HL-60/S4 treated with retinoic acid at 250 ng/mL for 4 days and 3 days (cell line): ENCODE results near the gene DHX9.

Source experiments
- in situ Hi-C: fragments of 300-500 bp; cut with MboI; formaldehyde crosslinking; loops from 2 replicates; pipeline ENCODE4 v1.7.0; 2022; ENCODE audit warnings: low sequenced_read_pairs

The DHX9 gene

GRCh38 chr1:182835806-182836205, 3.3 kb upstream of the DHX9 start:
- in situ Hi-C loops = no loop called here

DNA sequence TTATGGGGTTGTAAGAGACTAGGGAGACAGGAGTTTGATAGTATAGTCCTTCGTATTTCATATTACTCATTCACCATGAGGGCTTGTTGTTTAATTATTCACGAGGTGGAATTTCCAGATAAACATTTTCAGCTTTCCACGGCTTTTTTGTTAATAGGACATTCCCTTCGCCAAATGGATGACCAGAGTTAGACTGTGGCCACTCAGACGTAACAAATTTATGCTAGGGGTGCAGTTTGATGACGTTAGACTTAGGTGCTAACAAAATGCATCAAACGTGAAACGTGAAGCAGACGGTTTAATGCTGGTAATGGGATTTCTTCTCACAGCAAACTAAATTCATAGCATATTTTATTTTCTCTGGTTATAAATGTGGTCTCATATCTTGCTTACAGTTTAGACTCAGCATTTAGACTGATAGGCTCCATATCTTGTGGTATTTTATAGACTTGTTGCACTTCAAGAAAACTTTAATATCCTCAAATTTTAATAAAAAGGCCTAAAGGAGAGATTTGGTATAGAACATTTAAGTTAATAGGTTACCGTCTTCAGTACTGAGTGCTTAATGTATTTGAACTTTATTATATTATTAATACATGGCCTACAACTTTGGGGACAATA, 2.3 kb downstream of the DHX9 start:
- in situ Hi-C loops = no loop called here

GRCh38 chr1:182842265-182842664, 3.1 kb downstream of the DHX9 start:
- in situ Hi-C loops = no loop called here

DNA sequence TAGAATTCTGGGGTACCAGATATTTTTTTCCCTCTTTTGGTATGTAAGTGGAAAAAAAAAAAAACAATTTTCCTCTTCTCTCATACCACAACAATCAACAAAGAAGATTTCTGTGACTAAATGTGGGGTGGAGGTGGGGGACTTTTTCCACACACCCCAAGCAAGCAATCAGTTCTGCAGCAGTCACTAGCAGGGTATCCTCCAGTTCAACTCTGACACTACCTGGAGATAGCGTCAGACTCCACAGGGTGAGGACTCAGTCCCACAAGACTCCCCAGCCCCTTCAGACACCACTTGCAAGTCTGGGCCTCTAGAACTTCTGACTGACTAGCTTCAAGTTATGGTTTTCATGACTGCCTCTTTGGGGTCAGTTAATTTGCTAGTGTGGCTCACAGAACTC, 6.2 kb downstream of the DHX9 start:
- in situ Hi-C loops = no loop called here

- in situ Hi-C loops = no loop called here
Measured at GRCh38 chr1:182845894-182846293, 6.7 kb downstream of the DHX9 start.

- in situ Hi-C loops = no loop called here
Measured at GRCh38 chr1:182847105-182847504, 8.0 kb downstream of the DHX9 start.

DNA sequence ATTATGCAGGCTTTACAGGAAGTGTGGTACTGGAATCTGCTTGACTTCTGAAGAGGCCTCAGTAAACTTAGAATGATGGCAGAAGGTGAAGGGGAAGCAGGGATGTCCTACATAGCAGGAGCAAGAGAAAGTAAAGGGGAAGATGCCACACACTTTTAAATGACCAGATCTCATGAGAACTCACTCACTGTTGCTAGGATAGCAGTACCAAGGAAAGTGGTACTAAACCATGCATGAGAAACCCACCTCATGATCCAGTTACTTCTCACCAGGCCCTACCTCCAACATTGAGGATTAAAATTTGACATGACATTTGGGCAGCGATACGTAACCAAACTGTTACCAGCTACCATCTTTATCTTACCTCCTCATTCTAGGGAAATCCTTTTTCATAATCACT, 9.6 kb downstream of the DHX9 start:
- in situ Hi-C loops = no loop called here

- in situ Hi-C loops = no loop called here
Measured at GRCh38 chr1:182850319-182850718, 11.2 kb downstream of the DHX9 start.

DNA sequence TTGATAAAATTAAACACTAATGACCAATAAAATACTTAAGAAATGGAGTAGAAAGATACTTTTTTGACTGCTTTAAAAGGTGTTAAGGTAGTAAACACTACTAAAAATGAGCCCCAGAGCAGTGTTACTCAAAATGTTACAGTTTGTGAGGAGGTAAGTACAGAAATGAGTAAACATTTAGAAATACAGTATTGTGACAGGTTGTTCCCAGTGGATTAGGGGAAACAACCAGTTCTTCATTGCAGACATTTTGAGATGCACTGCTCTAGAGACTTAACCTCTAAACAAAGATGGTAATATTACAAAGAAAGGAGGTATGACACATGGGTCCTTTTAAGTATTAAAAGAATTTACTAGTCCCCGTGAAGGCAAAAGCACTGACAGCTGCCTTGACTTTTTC, 12.7 kb downstream of the DHX9 start:
- in situ Hi-C loops = no loop called here

DNA sequence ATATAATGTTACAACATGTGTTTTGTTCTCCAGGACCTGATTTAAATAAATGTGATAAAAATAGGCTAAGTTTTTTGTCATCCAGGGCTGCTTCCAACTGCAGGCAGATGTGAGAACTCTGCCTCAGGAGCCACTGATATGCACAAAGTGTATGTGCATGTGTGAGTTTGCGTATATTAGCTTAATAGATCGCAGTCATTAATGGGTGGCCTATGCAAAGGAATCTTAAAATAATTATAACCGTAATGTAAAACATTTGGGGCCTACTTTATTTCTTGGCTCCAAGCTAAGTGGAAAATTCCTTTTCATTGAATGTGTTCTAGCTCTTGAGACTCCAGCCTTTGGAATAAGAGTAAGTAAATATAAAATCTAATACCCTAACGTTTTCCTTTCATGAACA, 16.8 kb downstream of the DHX9 start:
- in situ Hi-C loops = no loop called here

GRCh38 chr1:182857212-182857611, 18.1 kb downstream of the DHX9 start:
- in situ Hi-C loops = no loop called here

GRCh38 chr1:182860658-182861057, 21.5 kb downstream of the DHX9 start:
- in situ Hi-C loops = no loop called here

- in situ Hi-C loops = no loop called here
Measured at GRCh38 chr1:182861994-182862393, 22.8 kb downstream of the DHX9 start.

GRCh38 chr1:182862827-182863226, 23.7 kb downstream of the DHX9 start:
- in situ Hi-C loops = no loop called here

DNA sequence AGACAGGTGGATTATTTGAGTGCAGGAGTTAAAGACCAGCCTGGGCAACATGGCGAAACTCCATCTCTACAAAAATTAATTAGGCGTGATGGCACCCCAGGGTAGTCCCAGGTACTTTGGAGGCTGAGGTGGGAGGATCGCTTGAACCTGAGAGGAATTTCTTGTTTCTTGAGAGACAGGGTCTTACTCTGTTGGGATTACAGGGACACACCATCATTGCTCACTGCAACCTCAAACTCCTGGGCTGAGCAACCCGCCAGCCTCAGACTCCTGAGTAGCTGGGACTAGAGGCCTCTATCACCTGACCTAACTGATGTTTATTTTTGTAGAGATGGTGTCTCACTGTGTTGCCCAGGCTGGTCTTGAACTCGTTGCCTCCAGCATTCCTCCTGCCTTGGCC, 24.8 kb downstream of the DHX9 start:
- in situ Hi-C loops = no loop called here

DNA sequence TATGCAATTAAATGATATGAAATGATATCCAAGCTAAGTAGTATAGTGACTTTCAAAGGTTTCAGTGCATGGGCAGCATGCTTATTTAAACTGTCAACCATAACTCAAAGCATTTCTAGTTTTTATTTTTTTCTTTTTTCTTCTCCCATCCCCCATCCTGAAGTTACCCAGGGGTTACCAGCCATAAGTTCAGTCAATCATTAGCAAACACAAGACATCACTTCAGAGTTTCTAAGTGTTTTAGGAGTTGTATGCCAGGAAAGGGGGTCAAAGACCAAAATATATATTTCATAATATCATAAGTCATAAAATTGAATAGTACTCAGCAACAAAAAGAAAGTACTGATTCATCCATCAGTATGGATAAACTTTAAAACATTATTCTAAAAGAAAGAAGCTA, 28.7 kb downstream of the DHX9 start:
- in situ Hi-C loops = no loop called here

GRCh38 chr1:182869241-182869666, 30.1 kb downstream of the DHX9 start:
- in situ Hi-C loops = no loop called here

DNA sequence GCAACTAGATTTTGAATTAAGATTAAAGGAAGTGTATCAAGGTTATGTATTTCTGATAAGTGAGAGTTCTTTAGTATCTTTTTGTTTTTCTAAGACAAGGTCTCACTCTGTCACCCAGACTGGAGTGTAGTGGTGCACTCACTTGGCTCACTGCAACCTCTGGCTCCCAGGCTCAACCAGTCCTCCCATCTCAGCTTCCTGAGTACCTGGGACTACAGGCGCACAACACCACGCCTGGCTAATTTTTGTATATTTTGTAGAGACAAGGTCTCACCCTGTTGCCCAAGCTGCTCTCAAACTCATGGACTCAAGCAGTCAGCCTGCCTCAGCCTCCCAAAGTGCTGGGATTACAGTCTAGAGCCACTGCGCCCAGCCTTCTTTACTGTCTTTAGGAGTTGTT, 33.7 kb downstream of the DHX9 start:
- in situ Hi-C loops = no loop called here

DNA sequence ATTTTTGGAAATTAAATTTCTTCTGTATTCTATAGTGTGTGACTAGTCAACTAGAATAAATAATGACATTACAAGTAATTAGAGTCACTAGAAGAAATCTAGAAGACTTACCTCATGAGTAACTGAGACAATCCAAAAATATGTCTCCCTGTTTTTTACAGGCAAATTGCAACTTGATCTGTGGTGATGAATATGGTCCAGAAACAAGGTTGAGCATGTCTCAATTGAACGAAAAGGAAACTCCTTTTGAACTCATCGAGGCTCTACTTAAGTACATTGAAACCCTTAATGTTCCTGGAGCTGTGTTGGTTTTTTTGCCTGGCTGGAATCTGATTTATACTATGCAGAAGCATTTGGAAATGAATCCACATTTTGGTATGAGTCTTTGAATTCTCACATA, 36.7 kb downstream of the DHX9 start:
- in situ Hi-C loops = no loop called here

GRCh38 chr1:182877331-182877730, 38.2 kb downstream of the DHX9 start:
- in situ Hi-C loops = no loop called here

GRCh38 chr1:182877842-182878241, 38.7 kb downstream of the DHX9 start:
- in situ Hi-C loops = no loop called here

DNA sequence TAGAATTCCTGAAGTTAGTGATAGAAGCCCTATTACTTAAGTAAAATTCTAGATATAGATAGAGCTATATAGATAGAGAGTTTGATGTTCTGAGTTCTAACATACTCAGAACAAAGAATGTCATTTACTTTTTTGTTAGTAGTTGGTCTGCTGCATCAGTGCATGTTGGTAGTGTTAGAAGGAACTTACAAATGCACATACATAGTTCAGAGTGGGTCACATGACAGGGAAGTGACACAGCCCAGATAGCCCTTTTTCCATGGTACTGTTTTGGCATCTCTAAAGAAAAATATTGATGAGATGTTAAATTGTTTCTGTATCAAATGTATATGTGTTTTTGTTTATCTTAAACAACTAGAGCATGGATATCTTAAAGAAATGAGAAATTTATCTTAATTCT, 45.7 kb downstream of the DHX9 start:
- in situ Hi-C loops = no loop called here

DNA sequence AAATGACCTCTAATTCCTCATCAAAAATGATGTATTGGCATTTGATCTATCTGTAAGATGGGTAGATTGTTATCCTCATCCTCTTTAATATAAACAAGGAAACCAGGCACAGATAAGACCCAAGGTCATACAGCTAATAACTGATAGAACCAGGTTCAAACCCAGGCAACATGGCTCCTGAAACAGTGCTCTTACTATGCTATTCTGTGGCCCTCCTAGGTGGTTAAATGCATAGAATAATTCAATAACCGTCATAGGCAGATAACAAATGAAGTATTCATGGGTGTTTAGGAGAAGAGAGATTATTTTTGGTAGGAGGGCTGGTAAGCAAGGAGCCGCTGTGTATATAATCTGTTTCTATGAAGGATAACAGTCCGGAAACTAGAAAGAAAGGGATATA, 46.4 kb downstream of the DHX9 start:
- in situ Hi-C loops = no loop called here

DNA sequence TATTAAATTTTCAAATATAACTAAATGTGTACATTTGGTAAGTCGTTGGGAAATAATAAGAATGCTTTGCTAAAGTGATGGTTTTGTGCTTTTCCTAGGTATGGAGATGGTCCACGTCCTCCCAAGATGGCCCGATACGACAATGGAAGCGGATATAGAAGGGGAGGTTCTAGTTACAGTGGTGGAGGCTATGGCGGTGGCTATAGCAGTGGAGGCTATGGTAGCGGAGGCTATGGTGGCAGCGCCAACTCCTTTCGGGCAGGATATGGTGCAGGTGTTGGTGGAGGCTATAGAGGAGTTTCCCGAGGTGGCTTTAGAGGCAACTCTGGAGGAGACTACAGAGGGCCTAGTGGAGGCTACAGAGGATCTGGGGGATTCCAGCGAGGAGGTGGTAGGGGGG, 47.8 kb downstream of the DHX9 start:
- in situ Hi-C loops = no loop called here
